Measurements from ENCODE around the gene BMX.

Gene BMX

GRCh38 chrX:15570145-15570544 is 69.5 kb downstream of the BMX start:
- DNase-seq (ENCODE audit: low read depth, low spot score) = no peak

- DNase-seq (ENCODE audit: low read depth, low spot score) = no peak
Measured at GRCh38 chrX:15574017-15574416, 73.4 kb downstream of the BMX start.

GRCh38 chrX:15576019-15576418 is 75.4 kb downstream of the BMX start:
- no peak for DNase-seq (ENCODE audit: low read depth, low spot score)

- no peak for DNase-seq (ENCODE audit: low read depth, low spot score)
Measured at GRCh38 chrX:15579778-15580747, 79.5 kb downstream of the BMX start.

- no peak for DNase-seq (ENCODE audit: low read depth, low spot score)
Measured at GRCh38 chrX:15594371-15594770, 93.8 kb downstream of the BMX start.

GRCh38 chrX:15598026-15598425 is 97.4 kb downstream of the BMX start:
- no peak for DNase-seq (ENCODE audit: low read depth, low spot score)

GRCh38 chrX:15599461-15599860 is 98.9 kb downstream of the BMX start:
- no peak for DNase-seq (ENCODE audit: low read depth, low spot score)

GRCh38 chrX:15600049-15600448 is 99.4 kb downstream of the BMX start:
- no peak for DNase-seq (ENCODE audit: low read depth, low spot score)

GRCh38 chrX:15600745-15601144 is 100.1 kb downstream of the BMX start, which contains the start of gene ACE2:
Gene ACE2 (minus strand): TSS chrX:15600960. CDS start chrX:15600911, 49 bp downstream.
- DNase-seq (ENCODE audit: low read depth, low spot score) = no peak

GRCh38 chrX:15601932-15602331 is 101.3 kb downstream of the BMX start:
- DNase-seq (ENCODE audit: low read depth, low spot score) = no peak

GRCh38 chrX:15602761-15603160 is 102.2 kb downstream of the BMX start:
- no peak for DNase-seq (ENCODE audit: low read depth, low spot score)

GRCh38 chrX:15605226-15605625 is 104.6 kb downstream of the BMX start:
- no peak for DNase-seq (ENCODE audit: low read depth, low spot score)
